Upper lobe of right lung (tissue), 1 donor: ENCODE data around the gene GRK5. TPM values are rescaled to one million over a fixed set of nuclear protein-coding genes. Genes with fewer than 3 reads are reported as not detected.

Source experiments
- ATAC-seq: fragments of 200-7000 bp; cut with Tn5 transposase; one replicate; pipeline ENCODE4 v1.9.1; 2020; ENCODE audit warnings: mild to moderate bottlenecking, moderate library complexity
- DNase-seq: peaks from one replicate; pipeline ENCODE4 v3.0.0-alpha.2; 2020
- H3K27ac ChIP-seq: fragments of 200-600 bp; one replicate; pipeline ENCODE4 v1.8.0; 2022
- H3K27me3 ChIP-seq: fragments of 200-600 bp; one replicate; pipeline ENCODE4 v1.8.0; 2022; ENCODE audit warnings: mild to moderate bottlenecking
- H3K36me3 ChIP-seq: fragments of 200-600 bp; one replicate; pipeline ENCODE4 v1.8.0; 2022
- H3K4me1 ChIP-seq: fragments of 200-600 bp; one replicate; pipeline ENCODE4 v1.8.0; 2022
- H3K4me3 ChIP-seq: fragments of 200-600 bp; one replicate; pipeline ENCODE4 v1.8.0; 2022; ENCODE audit warnings: mild to moderate bottlenecking
- H3K9me3 ChIP-seq: fragments of 200-600 bp; one replicate; pipeline ENCODE4 v1.8.0; 2022
- intact Hi-C: fragments of 100-400 bp; cut with DNase I; formaldehyde crosslinking; loops from one replicate; pipeline ENCODE4 v1.11.0; 2022
- total RNA-seq: library from RNA; stranded (reverse); fragmentation: NEBNext Ultra II Directional; extraction: Animal tissue kit (Norgen Biotek cat#: 25700); gene quantifications from one replicate; pipeline ENCODE4 v1.2.1, GENCODE V29; 2021
- TF ChIP-seq, protein P1 (sequence below): fragments of 200-600 bp; IDR thresholded peaks from one replicate; pipeline ENCODE4 v1.8.0; 2022; ENCODE audit warnings: antibody characterized with exemption
- donor health status: DM: no; HTN: yes; CAD: no; lungs with severe emphysema.

GRK5 gene
- total RNA-seq, 1 donor from 2014 or later, result 83.5 TPM

DNA sequence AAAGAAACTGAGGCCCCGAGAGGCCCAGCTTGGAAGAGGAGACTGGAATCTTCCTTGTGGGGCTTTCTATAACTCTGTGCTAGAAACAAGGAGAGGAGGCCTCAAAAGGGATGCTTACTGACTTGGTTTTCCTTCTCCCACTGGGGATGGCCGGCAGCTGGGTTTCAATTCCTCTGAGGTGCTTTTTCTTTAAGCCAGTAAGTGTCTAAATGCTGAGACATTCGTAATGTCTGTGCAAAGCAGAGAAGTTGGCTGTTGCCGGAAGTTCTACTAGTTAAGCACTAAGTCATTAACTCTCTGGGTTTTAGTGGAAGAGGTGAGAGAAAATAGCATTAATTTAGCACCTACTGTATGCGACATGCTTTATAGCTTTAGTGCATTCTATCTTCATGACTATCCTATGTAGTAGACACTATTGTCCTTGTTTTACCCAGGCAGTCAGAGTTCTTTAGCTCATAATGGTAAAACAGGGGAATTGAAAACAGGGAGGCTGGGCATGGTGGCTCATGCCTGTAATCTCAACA, 199.9 kb downstream of the GRK5 start:
- DNase-seq, result no peak
- peak overlapping the region; percentile 63 for H3K27ac ChIP-seq
- TF ChIP-seq, protein P1, sequence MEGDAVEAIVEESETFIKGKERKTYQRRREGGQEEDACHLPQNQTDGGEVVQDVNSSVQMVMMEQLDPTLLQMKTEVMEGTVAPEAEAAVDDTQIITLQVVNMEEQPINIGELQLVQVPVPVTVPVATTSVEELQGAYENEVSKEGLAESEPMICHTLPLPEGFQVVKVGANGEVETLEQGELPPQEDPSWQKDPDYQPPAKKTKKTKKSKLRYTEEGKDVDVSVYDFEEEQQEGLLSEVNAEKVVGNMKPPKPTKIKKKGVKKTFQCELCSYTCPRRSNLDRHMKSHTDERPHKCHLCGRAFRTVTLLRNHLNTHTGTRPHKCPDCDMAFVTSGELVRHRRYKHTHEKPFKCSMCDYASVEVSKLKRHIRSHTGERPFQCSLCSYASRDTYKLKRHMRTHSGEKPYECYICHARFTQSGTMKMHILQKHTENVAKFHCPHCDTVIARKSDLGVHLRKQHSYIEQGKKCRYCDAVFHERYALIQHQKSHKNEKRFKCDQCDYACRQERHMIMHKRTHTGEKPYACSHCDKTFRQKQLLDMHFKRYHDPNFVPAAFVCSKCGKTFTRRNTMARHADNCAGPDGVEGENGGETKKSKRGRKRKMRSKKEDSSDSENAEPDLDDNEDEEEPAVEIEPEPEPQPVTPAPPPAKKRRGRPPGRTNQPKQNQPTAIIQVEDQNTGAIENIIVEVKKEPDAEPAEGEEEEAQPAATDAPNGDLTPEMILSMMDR, result no peak
- H3K36me3 ChIP-seq, result no peaks in the 10 kb centered on the region
- H3K4me1 ChIP-seq, result peaks cover 56% of the 10 kb centered on the region
- H3K27me3 ChIP-seq, result no peaks in the 10 kb centered on the region
- no peak overlapping the region for H3K4me3 ChIP-seq
- H3K9me3 ChIP-seq, result no peaks in the 10 kb centered on the region
- intact Hi-C loops, result no loop called here
- ATAC-seq, result no peak

- no peak for ATAC-seq
- peak overlapping the region; percentile 69 for H3K27ac ChIP-seq
- TF ChIP-seq, protein P1, result no peak
Observed at GRCh38 chr10:119408072-119408471, 200.7 kb downstream of the GRK5 start.

GRCh38 chr10:119408969-119409371, 201.6 kb downstream of the GRK5 start:
- intact Hi-C loops, result no loop called here
- DNase-seq (no peak), ATAC-seq (peak; percentile 2)
- H3K4me1 ChIP-seq, result peaks cover 70% of the 10 kb centered on the region
- peak overlapping the region; percentile 69 for H3K27ac ChIP-seq
- H3K27me3 ChIP-seq, result no peaks in the 10 kb centered on the region
- TF ChIP-seq, protein P1, result no peak
- H3K9me3 ChIP-seq, result no peaks in the 10 kb centered on the region
- H3K4me3 ChIP-seq, result no peak overlapping the region
- H3K36me3 ChIP-seq, result no peaks in the 10 kb centered on the region

More at GRCh38 chr10:119408072-119408471, 200.7 kb downstream of the GRK5 start:
- Histone ChIP-seq H3K9me3 (no peaks in the 10 kb centered on the region), H3K36me3 (no peaks in the 10 kb centered on the region), H3K27me3 (no peaks in the 10 kb centered on the region), H3K4me1 (peaks cover 62% of the 10 kb centered on the region), H3K4me3 (no peak overlapping the region)
- intact Hi-C loops, result no loop called here
- no peak for DNase-seq

- no peaks in the 10 kb centered on the region for H3K27me3 ChIP-seq
- intact Hi-C loops, result no loop called here
- no peaks in the 10 kb centered on the region for H3K36me3 ChIP-seq
- TF ChIP-seq, protein P1, result no peak
- no peak for DNase-seq
- no peak for ATAC-seq
- peaks cover 74% of the 10 kb centered on the region for H3K4me1 ChIP-seq
- no peaks in the 10 kb centered on the region for H3K9me3 ChIP-seq
- H3K4me3 ChIP-seq, result no peak overlapping the region
- H3K27ac ChIP-seq, result peak overlapping the region; percentile 69
Observed at GRCh38 chr10:119409385-119409784, 202.0 kb downstream of the GRK5 start.

DNA sequence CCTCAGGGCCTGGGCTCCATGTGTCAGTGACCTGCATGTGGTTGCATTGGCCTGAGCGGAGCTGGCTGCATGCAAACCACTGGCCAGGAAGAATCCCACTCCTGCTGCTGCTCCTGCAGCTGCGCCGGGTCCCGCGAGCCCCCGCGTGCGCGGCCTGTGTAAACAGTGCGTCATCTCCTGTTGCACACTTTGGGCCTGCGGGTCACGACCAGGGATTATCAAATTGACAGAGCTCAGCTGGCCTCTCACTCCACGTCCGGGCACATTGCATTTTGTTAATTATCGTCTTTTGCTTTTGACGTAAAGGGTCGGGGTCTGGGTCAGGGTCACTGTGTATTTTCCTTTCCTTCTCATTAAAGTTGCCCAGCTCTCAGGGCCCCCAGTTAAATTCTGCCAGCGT, 202.5 kb downstream of the GRK5 start:
- H3K9me3 ChIP-seq, result no peaks in the 10 kb centered on the region
- H3K36me3 ChIP-seq, result no peaks in the 10 kb centered on the region
- TF ChIP-seq, protein P1, result no peak
- intact Hi-C loops, result no loop called here
- DNase-seq (peak; percentile 65), ATAC-seq (peak; percentile 1)
- H3K4me3 ChIP-seq, result no peak overlapping the region
- H3K27me3 ChIP-seq, result no peaks in the 10 kb centered on the region
- H3K4me1 ChIP-seq, result peaks cover 76% of the 10 kb centered on the region
- peak overlapping the region; percentile 69 for H3K27ac ChIP-seq
